Nephron (organoid): ENCODE measurements around the gene SLC17A9.
A peak's percentile ranks its signal among the peaks of the same experiment; 100 is the strongest.

Experiments
- H3K27ac Mint-ChIP-seq, 3 experiments: 2 replicates each; pipeline ENCODE4 v1.8.0; 2020; ENCODE audit warnings: mixed read lengths in 3 of 3, mild to moderate bottlenecking in 2 of 3, moderate library complexity in 1 of 3
- H3K27me3 Mint-ChIP-seq: 2 replicates; pipeline ENCODE4 v1.8.0; 2021; ENCODE audit warnings: low read depth, mild to moderate bottlenecking, moderate library complexity, mixed read lengths
- H3K36me3 Mint-ChIP-seq: 2 replicates; pipeline ENCODE4 v1.8.0; 2020; ENCODE audit warnings: low read depth, mixed read lengths
- H3K4me1 Mint-ChIP-seq: 2 replicates; pipeline ENCODE4 v1.8.0; 2020; ENCODE audit warnings: mixed read lengths
- H3K4me3 Mint-ChIP-seq, 3 experiments: 2 replicates each; pipeline ENCODE4 v1.8.0; 2020; ENCODE audit warnings: mild to moderate bottlenecking in 3 of 3, mixed read lengths in 3 of 3, moderate library complexity in 2 of 3
- H3K9me3 Mint-ChIP-seq: 2 replicates; pipeline ENCODE4 v1.8.0; 2020; ENCODE audit warnings: mixed read lengths
- TF ChIP-seq, protein P1 (sequence below), 3 experiments: fragments of 200-600 bp; sonication (generic); IDR thresholded peaks; one replicate each; pipeline ENCODE4 v1.5.0; 2021; ENCODE audit warnings: antibody characterized with exemption in 3 of 3; ENCODE audit not compliant: unreplicated experiment in 3 of 3

Gene SLC17A9

DNA sequence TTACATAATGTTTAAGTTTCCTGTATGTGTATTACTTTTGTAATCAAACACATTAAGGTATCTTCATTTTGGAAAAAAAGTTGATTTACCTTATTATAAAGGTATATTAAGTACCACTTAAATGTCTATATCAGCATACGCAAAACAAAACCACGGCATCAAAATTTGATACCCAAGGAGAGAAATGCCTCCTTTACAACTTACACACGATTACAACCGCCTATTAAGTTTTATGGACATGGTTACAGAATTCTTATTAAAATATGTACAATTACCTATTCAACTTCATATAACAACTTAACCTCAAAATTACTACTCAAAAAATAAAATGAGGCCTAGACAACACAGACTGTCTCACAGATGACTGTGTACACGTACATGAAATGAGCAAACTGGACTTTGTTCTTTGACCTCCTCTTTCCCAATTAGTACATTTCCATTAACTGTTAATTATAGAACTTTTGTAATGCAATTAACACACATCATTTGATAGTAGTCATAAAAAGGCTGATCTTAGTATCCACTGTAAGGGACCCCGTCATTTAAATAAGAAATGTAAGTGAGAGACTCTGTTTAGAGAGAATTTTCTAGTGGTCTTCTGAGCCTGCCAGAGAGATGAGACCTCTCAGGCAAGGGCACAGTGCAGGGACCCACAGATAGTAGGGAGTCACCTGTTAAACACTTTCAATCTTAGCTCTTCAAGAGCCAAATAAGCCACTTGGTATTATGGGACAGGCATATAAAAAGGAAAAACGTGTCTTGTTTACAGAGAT lies 28.7 kb upstream of the SLC17A9 start:
- Mint-ChIP-seq H3K9me3 (no peaks in the 10 kb centered on the region), H3K4me3 (peak overlapping the region; percentile 91 to 94 (median 92)), H3K27me3 (no peaks in the 10 kb centered on the region), H3K4me1 (peaks cover 68% of the 10 kb centered on the region), H3K27ac (peak overlapping the region; percentile 90 to 98 (median 95)), H3K36me3 (no peaks in the 10 kb centered on the region)
- TF ChIP-seq, protein P1, sequence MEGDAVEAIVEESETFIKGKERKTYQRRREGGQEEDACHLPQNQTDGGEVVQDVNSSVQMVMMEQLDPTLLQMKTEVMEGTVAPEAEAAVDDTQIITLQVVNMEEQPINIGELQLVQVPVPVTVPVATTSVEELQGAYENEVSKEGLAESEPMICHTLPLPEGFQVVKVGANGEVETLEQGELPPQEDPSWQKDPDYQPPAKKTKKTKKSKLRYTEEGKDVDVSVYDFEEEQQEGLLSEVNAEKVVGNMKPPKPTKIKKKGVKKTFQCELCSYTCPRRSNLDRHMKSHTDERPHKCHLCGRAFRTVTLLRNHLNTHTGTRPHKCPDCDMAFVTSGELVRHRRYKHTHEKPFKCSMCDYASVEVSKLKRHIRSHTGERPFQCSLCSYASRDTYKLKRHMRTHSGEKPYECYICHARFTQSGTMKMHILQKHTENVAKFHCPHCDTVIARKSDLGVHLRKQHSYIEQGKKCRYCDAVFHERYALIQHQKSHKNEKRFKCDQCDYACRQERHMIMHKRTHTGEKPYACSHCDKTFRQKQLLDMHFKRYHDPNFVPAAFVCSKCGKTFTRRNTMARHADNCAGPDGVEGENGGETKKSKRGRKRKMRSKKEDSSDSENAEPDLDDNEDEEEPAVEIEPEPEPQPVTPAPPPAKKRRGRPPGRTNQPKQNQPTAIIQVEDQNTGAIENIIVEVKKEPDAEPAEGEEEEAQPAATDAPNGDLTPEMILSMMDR (IDR thresholded peaks at IDR 0.05; ENCODE audit: unreplicated experiment in 3 of 3) = no peak

DNA sequence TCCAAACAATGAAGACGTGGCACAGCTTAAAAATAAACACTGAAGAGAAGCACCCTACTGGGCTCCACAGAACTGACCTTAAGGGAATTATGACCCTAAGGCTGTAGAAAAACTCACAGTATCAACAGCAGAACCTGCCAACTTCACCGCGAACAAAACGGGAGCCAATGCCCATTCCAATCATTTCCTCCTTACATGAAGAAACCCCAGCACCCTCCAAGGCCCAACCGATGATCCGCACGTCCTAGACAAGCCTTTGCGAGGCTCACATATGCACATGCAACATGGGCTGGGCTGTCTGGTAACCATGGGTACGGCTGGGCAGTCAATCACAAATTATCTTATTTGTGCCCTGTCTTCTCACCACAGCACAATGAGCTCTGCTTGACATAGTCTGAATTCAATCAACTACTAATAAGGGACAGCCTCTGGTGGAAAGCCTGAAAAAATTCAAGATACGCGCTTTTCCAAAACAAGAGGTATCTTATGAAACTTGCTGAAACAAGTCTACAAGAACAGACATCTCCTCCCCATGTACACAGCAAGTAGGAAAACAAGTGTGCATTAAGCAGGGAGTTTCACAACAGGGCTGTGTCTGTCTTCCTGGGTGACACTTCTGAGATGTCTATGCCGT lies 27.9 kb upstream of the SLC17A9 start:
- Mint-ChIP-seq H3K27ac (peak overlapping the region; percentile 90 to 98 (median 95)), H3K4me1 (peaks cover 65% of the 10 kb centered on the region), H3K36me3 (no peaks in the 10 kb centered on the region), H3K9me3 (no peaks in the 10 kb centered on the region), H3K27me3 (no peaks in the 10 kb centered on the region), H3K4me3 (peak overlapping the region; percentile 91 to 94 (median 92))
- TF ChIP-seq, protein P1 (IDR thresholded peaks at IDR 0.05; ENCODE audit: unreplicated experiment in 3 of 3) = no peak

DNA sequence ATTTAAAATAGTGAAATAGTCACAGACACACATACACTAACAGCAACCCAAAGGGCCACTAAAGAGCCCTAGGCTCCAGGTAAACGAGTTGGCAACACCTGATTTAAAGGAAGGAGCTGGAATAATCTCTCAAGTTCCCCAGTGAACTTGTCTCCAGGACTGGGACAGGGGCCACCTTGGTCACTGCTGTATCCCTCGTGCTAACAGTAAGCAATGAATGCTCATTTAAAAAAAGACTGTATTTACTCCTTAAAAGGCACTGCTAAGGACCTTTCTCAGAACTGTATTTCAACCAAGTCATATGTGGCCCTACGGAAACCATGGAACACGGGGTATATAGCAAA lies 27.5 kb upstream of the SLC17A9 start:
- Mint-ChIP-seq H3K27ac (peak overlapping the region; percentile 90 to 98 (median 95)), H3K27me3 (no peaks in the 10 kb centered on the region), H3K36me3 (no peaks in the 10 kb centered on the region), H3K4me3 (peak overlapping the region; percentile 91 to 94 (median 92)), H3K4me1 (peaks cover 67% of the 10 kb centered on the region), H3K9me3 (no peaks in the 10 kb centered on the region)
- TF ChIP-seq, protein P1 (IDR thresholded peaks at IDR 0.05; ENCODE audit: unreplicated experiment in 3 of 3) = no peak

DNA sequence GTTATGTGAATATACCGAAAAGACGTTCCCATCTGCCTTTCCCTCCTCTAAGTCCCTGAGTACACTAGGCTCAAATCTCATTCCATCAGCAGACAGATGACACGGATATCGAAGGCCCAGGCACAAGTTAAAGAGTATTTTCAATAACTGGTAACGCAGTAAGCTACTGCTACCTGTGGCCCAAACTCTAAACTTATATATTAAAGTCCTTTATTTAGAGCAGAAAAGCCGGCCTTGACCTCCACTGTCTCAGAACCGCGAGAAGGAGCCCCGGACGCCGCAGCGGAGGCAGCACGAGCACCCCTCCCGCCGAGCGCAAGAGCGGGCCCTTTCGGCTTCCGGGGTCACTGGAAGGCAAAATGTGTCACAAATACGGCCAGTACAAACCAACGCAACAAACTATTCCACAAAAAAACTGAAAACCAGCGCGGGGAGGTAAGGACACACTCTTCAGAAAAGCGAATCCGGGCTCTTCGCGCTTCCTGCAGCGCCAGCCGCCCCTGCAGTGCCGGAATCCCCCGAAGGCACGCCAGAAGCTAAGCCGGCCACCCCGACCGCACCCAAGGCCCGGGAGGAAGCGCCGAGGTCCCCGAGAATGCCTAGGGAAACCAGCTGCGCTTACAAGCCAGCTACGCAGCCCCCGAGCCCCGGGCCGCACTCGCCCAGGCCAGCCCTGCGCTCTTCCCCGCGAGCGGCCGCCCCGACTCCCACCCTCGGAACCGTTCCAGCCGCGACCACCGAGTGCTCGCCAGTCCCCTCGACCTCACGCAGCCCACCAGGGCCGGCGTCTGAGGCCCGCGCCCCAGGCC lies 26.9 kb upstream of the SLC17A9 start:
- Mint-ChIP-seq H3K27ac (peak overlapping the region; percentile 90 to 98 (median 95)), H3K9me3 (no peaks in the 10 kb centered on the region), H3K36me3 (no peaks in the 10 kb centered on the region), H3K4me1 (peaks cover 67% of the 10 kb centered on the region), H3K4me3 (peak overlapping the region; percentile 91 to 94 (median 92)), H3K27me3 (no peaks in the 10 kb centered on the region)
- TF ChIP-seq, protein P1 (IDR thresholded peaks at IDR 0.05; ENCODE audit: unreplicated experiment in 3 of 3) = no peak

DNA sequence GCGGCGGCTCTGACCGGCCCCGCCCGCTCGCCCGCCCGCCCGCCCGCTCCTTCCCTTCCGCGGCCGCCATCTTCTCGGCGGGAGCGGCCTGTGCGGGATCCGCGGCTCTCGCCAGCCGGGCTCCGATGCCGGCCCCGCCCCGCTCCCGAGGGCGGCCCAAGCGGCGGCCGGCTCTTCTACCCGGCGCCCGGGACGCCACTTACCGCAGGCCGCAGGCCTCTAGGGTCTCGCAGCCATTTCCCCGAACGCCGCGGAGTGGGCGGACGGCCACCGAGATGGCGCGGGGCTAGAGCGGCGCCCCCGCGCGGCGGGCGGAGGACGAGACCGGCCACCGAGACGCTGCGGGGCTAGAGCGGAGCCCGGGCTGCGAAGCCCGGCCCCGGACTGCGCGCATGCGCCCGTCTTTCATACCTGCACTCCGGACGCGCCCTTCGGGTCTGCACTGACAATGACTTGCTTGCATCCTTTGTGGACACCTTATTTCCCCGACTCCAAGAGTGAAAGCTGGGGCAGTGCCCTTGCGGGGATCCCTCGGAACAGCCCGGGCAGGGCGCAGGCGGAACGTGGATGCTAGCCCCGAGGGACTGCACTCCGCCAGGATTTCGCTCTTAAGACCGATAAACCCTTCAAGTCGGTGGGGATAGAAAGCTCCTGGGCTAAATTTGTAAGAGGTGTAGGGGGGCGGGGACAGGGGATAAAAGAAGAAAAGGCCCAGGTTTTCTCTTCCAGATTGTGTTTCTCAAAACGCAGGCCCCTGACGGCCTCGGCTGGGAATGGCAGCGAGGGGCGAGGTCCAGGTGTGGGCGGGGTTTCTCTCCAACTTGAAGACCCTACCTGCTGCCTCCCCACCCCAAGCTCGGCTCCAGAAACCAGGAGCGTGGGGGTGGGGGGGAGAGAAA lies 26.0 kb upstream of the SLC17A9 start, which contains the start of gene DIDO1:
TSS of gene DIDO1 (minus strand) at position 277 of the 899 bp plus-strand sequence.
- TF ChIP-seq, protein P1 (IDR thresholded peaks at IDR 0.05; ENCODE audit: unreplicated experiment in 3 of 3) = peak; percentile 70 to 85 (median 82)
- peaks cover 62% of the 10 kb centered on the region for H3K4me1 Mint-ChIP-seq
- H3K9me3 Mint-ChIP-seq = no peaks in the 10 kb centered on the region
- H3K27me3 Mint-ChIP-seq = no peaks in the 10 kb centered on the region
- H3K27ac Mint-ChIP-seq = peak within 1 kb of the TSS; percentile 90 to 98 (median 95)
- H3K4me3 Mint-ChIP-seq = peak within 1 kb of the TSS; percentile 94 to 97 (median 95)
- H3K36me3 Mint-ChIP-seq = no peaks in the 10 kb centered on the region
